ENCODE measurements around the gene KCNA10.

KCNA10 gene

GRCh38 chr1:110484801-110485200, 34.2 kb downstream of the KCNA10 start:
- H3K36me3 ChIP-seq (ENCODE audit: control insufficient read depth in 5 of 5, insufficient read depth in 5 of 5, low read length in 5 of 5): no peaks in the 10 kb centered on the region
- H3K27me3 ChIP-seq (ENCODE audit: control insufficient read depth in 5 of 5, insufficient read depth in 4 of 5, low read length in 5 of 5): peaks cover 0 to 2% (median 0%) of the 10 kb centered on the region in 5 donors
- peaks cover 6 to 38% (median 34%) of the 10 kb centered on the region in 5 donors for H3K4me1 ChIP-seq (ENCODE audit: control insufficient read depth in 5 of 5, insufficient read depth in 5 of 5, low read length in 5 of 5)
- H3K9me3 ChIP-seq (ENCODE audit: control insufficient read depth in 5 of 5, low read length in 5 of 5): no peaks in the 10 kb centered on the region
- no peak overlapping the region for H3K27ac ChIP-seq (ENCODE audit: low read depth, low read length)
- no peak overlapping the region for H3K4me3 ChIP-seq (ENCODE audit: low read depth in 1 of 5, low read length in 5 of 5)
- H3K9ac ChIP-seq (ENCODE audit: low read length in 5 of 5): no peak overlapping the region

GRCh38 chr1:110483308-110483685, 35.7 kb downstream of the KCNA10 start:
- Histone ChIP-seq H3K4me3 (ENCODE audit: low read depth in 1 of 5, low read length in 5 of 5) (no peak overlapping the region), H3K9ac (ENCODE audit: low read length in 5 of 5) (no peak overlapping the region), H3K9me3 (ENCODE audit: control insufficient read depth in 5 of 5, low read length in 5 of 5) (no peaks in the 10 kb centered on the region), H3K36me3 (ENCODE audit: control insufficient read depth in 5 of 5, insufficient read depth in 5 of 5, low read length in 5 of 5) (no peaks in the 10 kb centered on the region), H3K27ac (ENCODE audit: low read depth, low read length) (no peak overlapping the region), H3K27me3 (ENCODE audit: control insufficient read depth in 5 of 5, insufficient read depth in 4 of 5, low read length in 5 of 5) (peaks cover 0 to 2% (median 0%) of the 10 kb centered on the region in 5 donors), H3K4me1 (ENCODE audit: control insufficient read depth in 5 of 5, insufficient read depth in 5 of 5, low read length in 5 of 5) (peaks cover 6 to 40% (median 36%) of the 10 kb centered on the region in 5 donors)

DNA sequence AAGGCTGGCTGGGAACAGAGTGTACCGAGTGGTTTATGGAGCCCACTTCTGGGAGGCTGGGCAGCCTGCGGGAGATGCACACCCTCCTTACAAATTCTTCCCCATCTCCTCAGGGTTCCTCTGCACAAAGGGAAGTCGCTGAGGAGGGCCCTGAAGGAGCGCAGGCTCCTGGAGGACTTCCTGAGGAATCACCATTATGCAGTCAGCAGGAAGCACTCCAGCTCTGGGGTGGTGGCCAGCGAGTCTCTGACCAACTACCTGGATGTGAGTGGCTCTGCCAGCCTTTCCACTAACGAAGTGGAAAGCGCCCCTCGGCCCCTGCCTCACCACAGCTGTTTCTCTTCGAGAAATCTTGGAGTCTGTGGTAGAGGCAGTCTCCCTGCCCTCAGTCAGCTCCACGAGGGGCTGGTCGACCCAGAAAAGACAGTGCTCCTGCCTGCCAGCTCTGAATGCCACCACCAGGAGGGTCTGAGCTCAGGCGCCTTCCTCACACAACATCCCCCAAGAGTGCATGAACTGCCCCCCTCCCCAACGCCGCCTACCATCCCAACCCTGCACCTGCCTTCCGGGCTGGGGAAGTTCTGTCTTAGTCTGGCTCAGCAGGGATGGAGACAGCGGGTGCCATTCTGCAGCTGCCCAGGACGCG, 36.2 kb downstream of the KCNA10 start:
- Histone ChIP-seq H3K4me1 (ENCODE audit: control insufficient read depth in 5 of 5, insufficient read depth in 5 of 5, low read length in 5 of 5) (peaks cover 6 to 43% (median 36%) of the 10 kb centered on the region in 5 donors), H3K4me3 (ENCODE audit: low read depth in 1 of 5, low read length in 5 of 5) (no peak overlapping the region), H3K36me3 (ENCODE audit: control insufficient read depth in 5 of 5, insufficient read depth in 5 of 5, low read length in 5 of 5) (no peaks in the 10 kb centered on the region), H3K9ac (ENCODE audit: low read length in 5 of 5) (no peak overlapping the region), H3K9me3 (ENCODE audit: control insufficient read depth in 5 of 5, low read length in 5 of 5) (no peaks in the 10 kb centered on the region), H3K27ac (ENCODE audit: low read depth, low read length) (no peak overlapping the region), H3K27me3 (ENCODE audit: control insufficient read depth in 5 of 5, insufficient read depth in 4 of 5, low read length in 5 of 5) (peaks cover 0 to 2% (median 0%) of the 10 kb centered on the region in 5 donors)

- Histone ChIP-seq H3K27ac (ENCODE audit: low read depth, low read length) (no peak overlapping the region), H3K9me3 (ENCODE audit: control insufficient read depth in 5 of 5, low read length in 5 of 5) (no peaks in the 10 kb centered on the region), H3K9ac (ENCODE audit: low read length in 5 of 5) (no peak overlapping the region), H3K27me3 (ENCODE audit: control insufficient read depth in 5 of 5, insufficient read depth in 4 of 5, low read length in 5 of 5) (peaks cover 0 to 2% (median 0%) of the 10 kb centered on the region in 5 donors), H3K4me1 (ENCODE audit: control insufficient read depth in 5 of 5, insufficient read depth in 5 of 5, low read length in 5 of 5) (peaks cover 6 to 43% (median 36%) of the 10 kb centered on the region in 5 donors), H3K36me3 (ENCODE audit: control insufficient read depth in 5 of 5, insufficient read depth in 5 of 5, low read length in 5 of 5) (no peaks in the 10 kb centered on the region), H3K4me3 (ENCODE audit: low read depth in 1 of 5, low read length in 5 of 5) (peak overlapping the region in 2 of 5 donors; percentile 2 to 19)
Measured at GRCh38 chr1:110481968-110482623, 36.9 kb downstream of the KCNA10 start.

DNA sequence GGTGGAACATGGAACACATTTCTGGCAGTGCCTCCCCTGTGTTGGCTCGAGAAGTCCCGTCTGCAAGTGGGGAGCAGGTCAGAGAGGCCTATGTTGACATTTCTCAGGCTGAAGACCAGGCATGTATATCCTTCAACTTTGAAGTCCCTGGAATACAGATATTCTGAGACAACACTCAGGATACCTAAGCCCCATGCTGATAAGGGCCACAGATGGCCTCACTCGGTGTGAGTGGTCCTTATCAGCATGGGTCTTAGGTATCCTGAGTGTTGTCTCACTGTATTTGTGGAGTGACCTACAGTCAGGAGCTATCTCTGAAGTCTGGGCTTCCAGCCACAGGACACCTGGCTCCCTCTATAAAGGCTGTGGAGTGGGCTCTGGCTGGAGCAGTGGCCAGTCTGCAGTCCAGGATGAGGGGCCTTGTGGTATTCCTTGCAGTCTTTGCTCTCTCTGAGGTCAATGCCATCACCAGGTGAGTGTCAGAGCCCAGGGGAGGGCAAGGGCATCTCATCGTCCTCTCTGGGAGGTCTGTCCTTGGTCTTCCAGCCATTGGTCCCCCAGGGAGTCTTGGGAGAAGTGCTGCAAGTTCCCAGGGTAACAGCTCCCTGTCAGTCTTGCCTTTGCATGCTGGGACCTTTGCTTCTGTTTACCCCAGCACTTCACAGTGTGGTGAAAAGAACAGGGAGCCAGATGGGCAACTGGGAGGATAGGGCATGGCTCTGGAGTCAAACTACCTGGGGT, 38.4 kb downstream of the KCNA10 start:
- no peaks in the 10 kb centered on the region for H3K9me3 ChIP-seq (ENCODE audit: control insufficient read depth in 5 of 5, low read length in 5 of 5)
- peak overlapping the region in 1 of 5 donors; percentile 27 for H3K4me3 ChIP-seq (ENCODE audit: low read depth in 1 of 5, low read length in 5 of 5)
- no peaks in the 10 kb centered on the region for H3K36me3 ChIP-seq (ENCODE audit: control insufficient read depth in 5 of 5, insufficient read depth in 5 of 5, low read length in 5 of 5)
- peaks cover 0 to 2% (median 0%) of the 10 kb centered on the region in 5 donors for H3K27me3 ChIP-seq (ENCODE audit: control insufficient read depth in 5 of 5, insufficient read depth in 4 of 5, low read length in 5 of 5)
- no peak overlapping the region for H3K9ac ChIP-seq (ENCODE audit: low read length in 5 of 5)
- peaks cover 6 to 50% (median 38%) of the 10 kb centered on the region in 5 donors for H3K4me1 ChIP-seq (ENCODE audit: control insufficient read depth in 5 of 5, insufficient read depth in 5 of 5, low read length in 5 of 5)
- no peak overlapping the region for H3K27ac ChIP-seq (ENCODE audit: low read depth, low read length)

DNA sequence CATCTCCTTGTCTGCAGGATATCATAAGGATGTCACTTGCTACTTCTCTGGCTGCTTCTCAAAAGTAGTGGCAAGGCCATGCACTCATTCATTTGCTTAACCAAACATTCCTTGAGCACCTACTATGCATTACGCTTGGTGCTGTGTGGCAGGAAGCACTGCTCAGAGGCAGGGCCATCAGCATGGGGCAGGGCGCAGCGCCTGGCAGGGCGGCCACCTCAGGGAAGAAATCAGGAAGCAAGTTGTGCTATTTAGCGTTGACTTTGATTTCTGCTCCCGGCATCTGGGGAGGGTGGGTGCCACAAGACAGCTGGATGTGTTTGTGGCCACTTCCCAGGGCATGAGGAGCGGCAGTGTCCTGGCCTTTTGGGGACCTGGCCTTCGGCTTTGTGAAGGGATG, 40.1 kb downstream of the KCNA10 start:
- Histone ChIP-seq H3K4me1 (ENCODE audit: control insufficient read depth in 5 of 5, insufficient read depth in 5 of 5, low read length in 5 of 5) (peaks cover 6 to 50% (median 37%) of the 10 kb centered on the region in 5 donors), H3K27me3 (ENCODE audit: control insufficient read depth in 5 of 5, insufficient read depth in 4 of 5, low read length in 5 of 5) (peaks cover 0 to 1% (median 0%) of the 10 kb centered on the region in 5 donors), H3K9ac (ENCODE audit: low read length in 5 of 5) (no peak overlapping the region), H3K27ac (ENCODE audit: low read depth, low read length) (no peak overlapping the region), H3K36me3 (ENCODE audit: control insufficient read depth in 5 of 5, insufficient read depth in 5 of 5, low read length in 5 of 5) (no peaks in the 10 kb centered on the region), H3K9me3 (ENCODE audit: control insufficient read depth in 5 of 5, low read length in 5 of 5) (no peaks in the 10 kb centered on the region), H3K4me3 (ENCODE audit: low read depth in 1 of 5, low read length in 5 of 5) (no peak overlapping the region)

GRCh38 chr1:110477967-110478640, 40.9 kb downstream of the KCNA10 start:
- H3K27me3 ChIP-seq (ENCODE audit: control insufficient read depth in 5 of 5, insufficient read depth in 4 of 5, low read length in 5 of 5): no peaks in the 10 kb centered on the region
- no peaks in the 10 kb centered on the region for H3K9me3 ChIP-seq (ENCODE audit: control insufficient read depth in 5 of 5, low read length in 5 of 5)
- H3K9ac ChIP-seq (ENCODE audit: low read length in 5 of 5): no peak overlapping the region
- H3K36me3 ChIP-seq (ENCODE audit: control insufficient read depth in 5 of 5, insufficient read depth in 5 of 5, low read length in 5 of 5): no peaks in the 10 kb centered on the region
- H3K4me3 ChIP-seq (ENCODE audit: low read depth in 1 of 5, low read length in 5 of 5): no peak overlapping the region
- H3K4me1 ChIP-seq (ENCODE audit: control insufficient read depth in 5 of 5, insufficient read depth in 5 of 5, low read length in 5 of 5): peaks cover 6 to 49% (median 36%) of the 10 kb centered on the region in 5 donors
- H3K27ac ChIP-seq (ENCODE audit: low read depth, low read length): no peak overlapping the region

GRCh38 chr1:110477445-110477957, 41.5 kb downstream of the KCNA10 start:
- H3K36me3 ChIP-seq (ENCODE audit: control insufficient read depth in 5 of 5, insufficient read depth in 5 of 5, low read length in 5 of 5): no peaks in the 10 kb centered on the region
- no peaks in the 10 kb centered on the region for H3K9me3 ChIP-seq (ENCODE audit: control insufficient read depth in 5 of 5, low read length in 5 of 5)
- no peak overlapping the region for H3K4me3 ChIP-seq (ENCODE audit: low read depth in 1 of 5, low read length in 5 of 5)
- no peak overlapping the region for H3K27ac ChIP-seq (ENCODE audit: low read depth, low read length)
- H3K27me3 ChIP-seq (ENCODE audit: control insufficient read depth in 5 of 5, insufficient read depth in 4 of 5, low read length in 5 of 5): no peaks in the 10 kb centered on the region
- peaks cover under 1 to 43% (median 30%) of the 10 kb centered on the region in 5 donors for H3K4me1 ChIP-seq (ENCODE audit: control insufficient read depth in 5 of 5, insufficient read depth in 5 of 5, low read length in 5 of 5)
- H3K9ac ChIP-seq (ENCODE audit: low read length in 5 of 5): no peak overlapping the region

DNA sequence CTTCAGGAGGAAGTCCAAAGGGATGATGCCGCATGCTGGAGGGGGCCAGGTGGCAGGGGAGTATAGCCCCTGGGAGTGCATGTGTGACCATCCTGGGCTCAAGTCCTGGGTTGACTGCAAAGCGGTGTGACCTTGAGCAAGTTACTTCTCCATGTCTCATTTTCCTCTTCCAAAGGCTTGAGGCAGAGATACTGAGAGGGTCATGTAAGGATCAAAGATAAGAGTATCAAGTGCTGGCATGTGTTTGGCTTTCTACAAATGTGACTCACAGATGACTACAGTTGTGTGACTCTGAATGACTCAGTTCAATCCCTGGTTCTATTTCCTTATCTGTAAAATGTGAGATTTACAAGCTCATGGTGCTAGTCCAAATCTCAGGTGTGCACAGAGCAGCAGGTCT, 41.9 kb downstream of the KCNA10 start:
- H3K4me3 ChIP-seq (ENCODE audit: low read depth in 1 of 5, low read length in 5 of 5): no peak overlapping the region
- H3K4me1 ChIP-seq (ENCODE audit: control insufficient read depth in 5 of 5, insufficient read depth in 5 of 5, low read length in 5 of 5): peaks cover 0 to 38% (median 26%) of the 10 kb centered on the region in 5 donors
- no peak overlapping the region for H3K9ac ChIP-seq (ENCODE audit: low read length in 5 of 5)
- H3K27me3 ChIP-seq (ENCODE audit: control insufficient read depth in 5 of 5, insufficient read depth in 4 of 5, low read length in 5 of 5): no peaks in the 10 kb centered on the region
- H3K27ac ChIP-seq (ENCODE audit: low read depth, low read length): no peak overlapping the region
- H3K9me3 ChIP-seq (ENCODE audit: control insufficient read depth in 5 of 5, low read length in 5 of 5): no peaks in the 10 kb centered on the region
- H3K36me3 ChIP-seq (ENCODE audit: control insufficient read depth in 5 of 5, insufficient read depth in 5 of 5, low read length in 5 of 5): no peaks in the 10 kb centered on the region
